Medulla oblongata (tissue), 1 donor: ENCODE results near the gene CARS1.

Experiments used
- DNase-seq: peaks from one replicate; pipeline ENCODE4 v3.0.0-alpha.2; 2015; ENCODE audit errors: extremely low spot score

Gene CARS1

DNA sequence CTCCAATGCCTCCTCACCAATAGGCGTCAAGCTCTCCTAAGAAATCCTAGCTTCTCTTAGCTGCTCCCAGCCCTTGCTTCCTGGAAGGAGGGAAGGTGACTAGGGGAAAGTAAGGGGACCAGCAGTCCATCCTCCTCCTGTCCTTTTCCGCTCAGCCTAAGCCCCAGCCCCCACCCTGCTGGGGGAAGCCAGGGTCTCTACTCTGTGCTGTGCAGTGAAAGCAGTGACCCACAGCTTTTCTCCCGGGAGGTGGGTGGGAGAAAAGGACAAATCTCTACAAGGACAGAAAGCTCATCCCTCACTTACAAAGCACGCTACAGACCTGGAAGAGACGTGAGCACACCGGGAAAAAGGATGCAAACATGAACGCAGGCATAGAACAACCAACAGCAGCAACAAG is 97.1 kb downstream of the CARS1 start:
- no peak for DNase-seq

DNA sequence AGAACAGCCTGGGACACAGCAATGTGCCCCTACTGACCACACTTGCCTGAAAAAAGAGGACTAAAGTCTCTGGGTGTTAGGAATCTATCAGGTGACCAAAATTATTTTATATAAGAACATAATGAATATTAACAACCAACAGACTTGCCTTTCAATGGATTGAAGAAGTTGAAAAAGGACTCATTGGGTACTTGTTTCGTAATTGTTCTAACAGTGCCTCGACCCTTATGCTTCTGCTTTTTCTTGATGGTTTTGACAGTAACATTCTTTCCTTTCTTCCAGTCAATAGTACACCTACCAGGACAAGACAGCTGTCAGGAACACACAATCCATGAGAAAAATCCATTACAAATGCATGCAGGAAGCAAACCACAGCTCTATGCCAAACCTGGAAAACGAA is 99.0 kb downstream of the CARS1 start:
- no peak for DNase-seq

DNA sequence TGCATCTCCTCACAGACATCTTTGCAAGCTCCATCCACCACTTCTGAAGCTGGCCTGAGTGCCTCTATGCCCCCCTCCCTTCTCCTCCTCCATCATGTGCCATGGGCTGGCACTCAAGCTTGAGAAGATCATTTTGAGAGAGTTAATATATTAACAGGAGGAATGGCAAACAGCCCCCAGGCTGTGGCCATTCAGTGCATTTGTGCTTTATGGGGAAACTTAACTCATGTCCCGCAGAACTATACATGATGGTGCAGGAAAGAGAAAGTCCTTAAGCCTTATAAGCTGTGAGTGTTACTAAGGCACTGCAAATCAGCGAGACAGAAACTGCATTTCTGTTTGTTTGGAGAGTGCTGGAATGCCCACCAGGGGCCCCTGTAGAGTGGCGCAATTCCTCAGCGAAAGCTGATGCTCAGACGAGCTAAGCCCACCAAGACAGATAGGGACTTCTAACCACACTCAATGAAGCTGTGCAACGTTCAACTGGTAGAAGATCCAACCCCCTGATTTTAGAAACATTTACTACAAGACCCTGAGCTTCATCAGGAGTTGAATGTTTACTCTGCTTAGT is 101.2 kb downstream of the CARS1 start:
- no peak for DNase-seq

DNA sequence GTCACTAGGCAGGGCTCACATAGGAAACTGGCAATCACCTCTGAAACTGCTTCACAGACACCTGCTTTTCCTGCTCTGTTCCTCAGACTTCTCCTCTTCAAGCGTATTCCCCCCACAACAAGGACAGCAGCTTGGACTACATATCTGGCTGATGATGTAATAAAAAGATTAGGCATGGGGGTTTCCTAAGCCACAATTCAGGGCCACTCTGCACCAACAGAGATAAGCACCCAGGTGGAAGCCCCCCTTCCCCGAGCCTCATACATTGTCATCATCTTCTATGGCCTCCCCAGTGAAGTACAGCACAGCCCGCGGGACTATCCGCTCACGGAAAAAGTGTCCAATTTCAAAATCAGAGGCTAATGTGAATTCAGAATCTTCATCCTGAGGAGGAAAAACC is 103.0 kb downstream of the CARS1 start:
- no peak for DNase-seq

DNA sequence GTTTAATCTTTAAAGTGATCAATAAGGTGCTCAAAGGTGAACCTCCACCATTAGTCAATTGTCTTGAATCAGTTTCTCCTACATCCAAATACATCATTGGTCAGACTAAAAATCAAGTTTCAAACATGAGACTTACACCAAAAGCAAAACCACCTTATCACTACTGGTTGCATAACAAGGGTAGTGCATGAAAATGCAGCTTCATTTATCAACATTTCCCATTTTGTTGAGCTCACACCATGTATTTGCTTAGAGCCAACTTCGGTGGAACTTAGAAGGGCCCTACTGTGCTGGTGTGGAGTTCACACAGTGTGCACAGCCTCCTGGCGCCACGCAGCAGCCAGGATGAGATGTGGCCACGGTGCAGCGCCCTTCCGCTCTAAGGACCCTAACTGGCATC is 104.9 kb downstream of the CARS1 start:
- no peak for DNase-seq

DNA sequence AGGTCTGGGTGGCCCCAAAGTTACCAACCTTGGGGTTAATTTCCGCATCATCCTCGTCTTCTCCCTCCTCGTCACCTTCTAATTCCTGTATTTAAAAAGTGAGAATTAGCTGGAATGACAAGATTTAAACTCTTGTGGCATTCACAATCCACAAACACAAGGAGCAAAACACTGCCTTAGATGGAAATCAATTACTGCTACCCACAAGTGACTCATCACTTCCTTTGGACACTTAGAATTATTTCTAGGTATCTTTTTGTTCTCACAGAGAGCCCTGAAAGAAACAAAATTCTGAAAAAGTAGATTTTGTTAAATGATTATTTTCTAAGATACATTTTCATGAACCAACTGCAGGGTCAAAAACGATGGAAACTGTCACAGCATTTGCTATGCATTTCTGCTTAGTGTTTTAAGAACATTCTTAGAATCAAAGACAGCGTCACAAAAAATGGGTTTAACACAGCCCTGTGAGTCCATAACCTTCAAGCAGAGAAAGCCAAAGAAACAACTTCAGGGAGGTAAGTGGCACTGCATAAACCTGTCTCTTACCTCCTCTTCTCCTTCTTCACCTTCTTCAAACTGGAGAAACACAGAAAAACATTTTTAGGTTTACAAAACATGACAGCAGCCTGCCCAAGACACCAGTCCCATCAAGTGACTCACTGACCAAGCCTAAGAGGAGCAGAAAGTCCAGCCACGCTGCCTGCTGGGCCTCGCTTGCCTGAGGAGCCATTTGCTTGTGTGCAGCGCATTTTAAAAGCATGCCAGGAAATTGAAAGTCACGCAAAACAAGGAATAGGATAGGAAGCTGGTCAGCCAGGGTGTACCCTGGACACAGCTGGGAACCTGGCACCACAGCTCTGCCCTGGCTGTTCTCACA is 105.8 kb downstream of the CARS1 start:
- DNase-seq: no peak
